ENCODE measurements around the gene ARID1B.
"Not testable (repeated sequence)": the region's sequence is repeated elsewhere in the genome, so short reads cannot be mapped to it uniquely, and the experiment has no call there.

ARID1B gene

GRCh38 chr6:156944412-156944811, 167.2 kb downstream of the ARID1B start:
- DNase-seq = no peak

- not testable (repeated sequence) for DNase-seq
Measured at GRCh38 chr6:156945789-156946172, 168.6 kb downstream of the ARID1B start.

GRCh38 chr6:156946370-156946936, 169.3 kb downstream of the ARID1B start:
- no peak for DNase-seq

- no peak for DNase-seq
Measured at GRCh38 chr6:156948277-156948676, 171.1 kb downstream of the ARID1B start.

GRCh38 chr6:156948807-156949206, 171.6 kb downstream of the ARID1B start:
- peak; percentile 61 for DNase-seq

- DNase-seq = peak; percentile 75
Measured at GRCh38 chr6:156949376-156949775, 172.2 kb downstream of the ARID1B start.

GRCh38 chr6:156950084-156950483, 172.9 kb downstream of the ARID1B start:
- DNase-seq = no peak

GRCh38 chr6:156950531-156950930, 173.4 kb downstream of the ARID1B start:
- no peak for DNase-seq

- DNase-seq = no peak
Measured at GRCh38 chr6:156952401-156952800, 175.2 kb downstream of the ARID1B start.

- no peak for DNase-seq
Measured at GRCh38 chr6:156953127-156953478, 175.9 kb downstream of the ARID1B start.

- peak; percentile 99 for DNase-seq
Measured at GRCh38 chr6:156953479-156954146, 176.4 kb downstream of the ARID1B start.

GRCh38 chr6:156954191-156954590, 177.0 kb downstream of the ARID1B start:
- DNase-seq = peak; percentile 39

- DNase-seq = no peak
Measured at GRCh38 chr6:156954816-156955215, 177.6 kb downstream of the ARID1B start.

GRCh38 chr6:156955494-156956183, 178.5 kb downstream of the ARID1B start:
- DNase-seq = no peak

GRCh38 chr6:156956286-156956685, 179.1 kb downstream of the ARID1B start:
- no peak for DNase-seq

- no peak for DNase-seq
Measured at GRCh38 chr6:156957931-156958547, 180.9 kb downstream of the ARID1B start.

GRCh38 chr6:156960525-156960924, 183.3 kb downstream of the ARID1B start:
- DNase-seq = no peak

GRCh38 chr6:156961282-156961892, 184.2 kb downstream of the ARID1B start:
- DNase-seq = no peak

- DNase-seq = peak; percentile 68
Measured at GRCh38 chr6:156963712-156964700, 186.8 kb downstream of the ARID1B start.

- no peak for DNase-seq
Measured at GRCh38 chr6:156967852-156968251, 190.7 kb downstream of the ARID1B start.

GRCh38 chr6:156969233-156969632, 192.1 kb downstream of the ARID1B start:
- no peak for DNase-seq

GRCh38 chr6:156970595-156971112, 193.5 kb downstream of the ARID1B start:
- no peak for DNase-seq
